Activated T-cell treated with anti-CD3 and anti-CD28 coated beads, Interleukin-2, amount 50 U/mL, for 72 hours (primary cell): ENCODE measurements around the gene GALNS. TPM values are rescaled to one million over a fixed set of nuclear protein-coding genes. Genes with fewer than 3 reads are reported as not detected.

Source experiments
- ATAC-seq, 2 donors: fragments of 150-1000 bp; cut with Tn5 transposase; replicated peaks in 1 of 2; 2 replicates each; pipeline ENCODE4 v1.10.0; 2021; ENCODE audit warnings: moderate library complexity in 2 of 2, mild to moderate bottlenecking in 1 of 2
- DNase-seq, 2 donors: peaks; one replicate each; pipeline ENCODE4 v3.0.0; 2021 to 2022; ENCODE audit warnings: mixed read lengths in 1 of 2
- H3K27ac Mint-ChIP-seq: one replicate; pipeline ENCODE4 v1.8.0; 2022; ENCODE audit warnings: mild to moderate bottlenecking, moderate library complexity, mixed read lengths
- H3K27me3 Mint-ChIP-seq: one replicate; pipeline ENCODE4 v1.8.0; 2022; ENCODE audit warnings: low read depth, mixed read lengths
- H3K36me3 Mint-ChIP-seq, 2 donors: one replicate each; pipeline ENCODE4 v1.8.0; 2022; ENCODE audit warnings: mixed read lengths in 2 of 2, mild to moderate bottlenecking in 1 of 2; ENCODE audit not compliant: insufficient read depth in 2 of 2
- H3K4me1 Mint-ChIP-seq: one replicate; pipeline ENCODE4 v1.8.0; 2022; ENCODE audit warnings: low read depth, mixed read lengths
- H3K4me3 Mint-ChIP-seq, 2 donors: one replicate each; pipeline ENCODE4 v1.8.0; 2022; ENCODE audit warnings: mild to moderate bottlenecking in 2 of 2, mixed read lengths in 2 of 2, moderate library complexity in 2 of 2
- H3K9me3 Mint-ChIP-seq, 2 donors: one replicate each; pipeline ENCODE4 v1.8.0; 2022; ENCODE audit warnings: mixed read lengths in 2 of 2
- total RNA-seq, 2 donors: library from RNA; stranded (reverse); gene quantifications; one replicate each; pipeline ENCODE4 v1.2.3, GENCODE V29; 2022

Gene GALNS
- total RNA-seq, 2 donors from 2014 or later, result 26.1 to 31.7 TPM

GRCh38 chr16:88764080-88764479 is 92.7 kb downstream of the GALNS start:
- H3K27me3 Mint-ChIP-seq, result no peaks in the 10 kb centered on the region
- H3K9me3 Mint-ChIP-seq, result no peaks in the 10 kb centered on the region
- H3K27ac Mint-ChIP-seq, result no peak overlapping the region
- H3K4me1 Mint-ChIP-seq, result peaks cover 26% of the 10 kb centered on the region
- DNase-seq (no peak), ATAC-seq (no peak)
- H3K4me3 Mint-ChIP-seq, result no peak overlapping the region
- H3K36me3 Mint-ChIP-seq, result no peaks in the 10 kb centered on the region

Other genes starting within 250 kb of the GALNS start
- under 1 TPM in 1 of 2 donors, not detected in 1; 0.41 TPM for gene IL17C, start 218.4 kb downstream of the GALNS start, total RNA-seq
- 100 to 1,000 TPM; 199 to 318 TPM for gene CYBA, start 205.9 kb downstream of the GALNS start, total RNA-seq
- gene MVD, start 193.9 kb downstream of the GALNS start, total RNA-seq, result 10 to 100 TPM; 64.5 to 80.5 TPM
- 10 to 100 TPM in 1 of 2 donors, 1 to 10 TPM in 1; 8.4 to 10.5 TPM for gene SNAI3, start 170.4 kb downstream of the GALNS start, total RNA-seq
- gene RNF166, start 150.5 kb downstream of the GALNS start, total RNA-seq, result 10 to 100 TPM; 58.6 to 64.5 TPM
- gene CTU2, start 150.4 kb downstream of the GALNS start, total RNA-seq, result 10 to 100 TPM; 25.9 to 34.9 TPM
- 100 to 1,000 TPM in 1 of 2 donors, 10 to 100 TPM in 1; 94.1 to 141 TPM for gene PIEZO1, start 71.7 kb downstream of the GALNS start, total RNA-seq
- 100 to 1,000 TPM; 167 to 172 TPM for gene CDT1, start 53.2 kb downstream of the GALNS start, total RNA-seq
- 100 to 1,000 TPM; 116 to 139 TPM for gene APRT, start 45.0 kb downstream of the GALNS start, total RNA-seq
- gene TRAPPC2L, start 180 bp upstream of the GALNS start, total RNA-seq, result 10 to 100 TPM; 32.0 to 35.2 TPM
- not detected for gene PABPN1L, start 9.7 kb upstream of the GALNS start, total RNA-seq
- 1 to 10 TPM; 1.2 to 1.7 TPM for gene CBFA2T3, start 120.3 kb upstream of the GALNS start, total RNA-seq
- 10 to 100 TPM; 50.6 to 66.7 TPM for gene ACSF3, start 236.9 kb upstream of the GALNS start, total RNA-seq